ENCODE results near the gene PSAP.

The PSAP gene

DNA sequence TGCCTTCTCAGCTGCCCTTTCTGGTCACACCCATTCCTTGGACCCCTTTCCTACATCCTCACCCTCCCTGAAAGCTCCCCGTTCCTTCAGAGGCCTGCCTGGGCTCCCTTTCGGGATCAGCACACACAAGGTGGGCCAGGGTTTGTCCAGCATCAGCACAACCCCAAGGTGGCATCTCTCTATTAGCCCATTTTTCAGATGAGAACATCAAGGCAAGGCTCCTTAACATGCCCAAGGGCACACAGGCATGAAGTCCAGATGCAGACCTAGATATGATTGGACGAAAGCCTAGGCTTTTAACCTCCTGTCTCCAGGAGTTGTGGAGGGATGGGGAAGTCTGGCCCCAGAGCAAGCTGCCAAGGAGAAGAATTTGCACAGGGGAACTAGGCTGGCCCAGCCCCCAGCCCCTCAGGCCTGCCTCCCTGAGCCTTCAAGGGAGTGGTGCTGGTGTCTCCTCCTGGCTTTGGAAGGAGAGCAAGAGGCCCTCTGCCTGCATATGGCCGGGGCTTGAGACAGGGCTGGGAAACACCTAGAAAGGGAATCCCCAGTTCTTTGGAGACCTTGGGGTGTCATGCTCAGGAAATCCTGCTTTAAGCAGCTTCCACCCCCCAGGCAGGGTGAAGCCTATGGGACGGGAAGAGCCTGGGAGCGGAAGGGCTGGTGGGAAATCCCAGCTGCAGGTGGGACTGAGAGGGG is 68.7 kb downstream of the PSAP start:
- no peak for DNase-seq

DNA sequence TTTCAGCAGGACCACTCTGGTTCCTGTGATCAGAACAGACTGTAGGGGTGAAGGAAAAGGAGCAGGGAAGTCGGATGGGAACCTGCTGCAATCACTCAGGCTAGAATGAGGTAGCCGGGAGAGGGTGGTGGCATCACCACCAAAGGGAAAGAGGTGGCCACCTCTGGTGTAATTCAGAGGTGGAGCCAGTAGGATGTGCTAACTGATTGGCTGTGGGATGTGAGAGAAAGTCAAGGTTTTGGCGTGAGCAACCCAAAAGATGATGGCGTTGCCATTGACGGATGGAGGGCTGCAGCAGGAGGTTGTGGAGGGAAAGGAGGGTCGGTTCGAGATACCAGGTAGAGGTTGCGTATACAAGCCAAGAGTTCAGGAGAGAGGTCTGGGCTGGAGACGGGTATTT is 70.3 kb downstream of the PSAP start:
- DNase-seq, result no peak

DNA sequence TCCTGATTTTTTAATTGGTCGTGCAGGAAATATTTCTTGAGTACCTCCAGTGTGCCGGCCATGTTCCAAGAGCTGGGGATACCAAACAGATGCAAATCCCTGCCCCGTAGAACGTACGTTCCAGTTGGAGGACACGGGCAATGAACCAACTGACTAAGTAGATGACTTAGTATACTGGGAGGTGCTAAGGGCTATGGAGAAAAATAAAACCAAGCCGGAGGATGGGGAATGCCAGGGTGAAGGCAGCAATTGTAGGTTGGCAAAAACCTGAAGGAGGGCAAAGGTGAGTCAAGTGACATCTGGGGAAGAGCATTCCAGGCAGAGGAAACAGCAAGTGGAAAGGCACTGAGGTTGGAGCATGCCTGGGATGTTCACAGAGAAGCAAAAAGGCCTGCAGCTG is 70.9 kb downstream of the PSAP start:
- DNase-seq, result no peak

GRCh38 chr10:71779641-71780040 is 71.4 kb downstream of the PSAP start:
- DNase-seq, result no peak

GRCh38 chr10:71778071-71778825 is 72.8 kb downstream of the PSAP start:
- DNase-seq, result no peak

DNA sequence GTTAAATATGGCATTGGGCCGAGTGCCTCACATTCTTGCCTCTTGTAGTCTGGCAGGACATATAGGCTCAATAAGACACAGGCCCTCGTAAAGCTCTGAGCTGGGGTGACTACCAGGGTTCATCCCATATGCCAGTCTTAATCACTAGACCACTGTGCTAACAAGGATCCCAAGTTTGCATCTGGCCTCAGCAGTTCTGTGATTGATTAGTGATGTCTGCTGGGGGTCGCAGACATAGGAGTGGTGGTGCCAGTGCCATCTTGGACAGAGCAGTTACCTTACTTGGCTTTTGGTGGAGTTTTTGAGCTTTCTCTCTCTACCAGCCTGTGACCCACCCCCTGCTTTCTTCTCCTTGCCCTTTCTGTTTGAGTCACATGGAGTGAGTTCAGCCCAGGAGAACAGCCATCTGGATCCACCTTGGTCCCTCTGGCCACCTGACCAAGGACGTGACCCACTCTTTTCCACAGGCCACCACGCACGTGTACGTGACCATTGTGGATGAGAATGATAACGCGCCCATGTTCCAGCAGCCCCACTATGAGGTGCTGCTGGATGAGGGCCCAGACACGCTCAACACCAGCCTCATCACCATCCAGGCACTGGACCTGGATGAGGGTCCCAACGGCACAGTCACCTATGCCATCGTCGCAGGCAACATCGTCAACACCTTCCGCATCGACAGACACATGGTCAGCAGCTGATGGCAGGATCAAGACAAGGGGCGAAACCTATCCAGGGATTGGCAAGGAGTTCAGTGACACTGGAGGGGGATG is 73.7 kb downstream of the PSAP start:
- DNase-seq, result no peak

- no peak for DNase-seq
These were observed 74.5 kb downstream of the PSAP start for GRCh38 chr10:71776481-71776925.

- DNase-seq, result no peak
These were observed 75.9 kb downstream of the PSAP start for GRCh38 chr10:71774916-71775702.

- DNase-seq, result peak; percentile 88
These were observed 77.7 kb downstream of the PSAP start, which contains the start of gene VSIR for GRCh38 chr10:71773221-71773971. VSIR (minus strand) TSS chr10:71773520; CDS start chr10:71773439, 81 bp downstream.

GRCh38 chr10:71772832-71773220 is 78.2 kb downstream of the PSAP start:
- DNase-seq, result no peak

- DNase-seq, result no peak
These were observed 79.0 kb downstream of the PSAP start for GRCh38 chr10:71771821-71772617.

GRCh38 chr10:71771204-71771603 is 79.8 kb downstream of the PSAP start:
- no peak for DNase-seq

DNA sequence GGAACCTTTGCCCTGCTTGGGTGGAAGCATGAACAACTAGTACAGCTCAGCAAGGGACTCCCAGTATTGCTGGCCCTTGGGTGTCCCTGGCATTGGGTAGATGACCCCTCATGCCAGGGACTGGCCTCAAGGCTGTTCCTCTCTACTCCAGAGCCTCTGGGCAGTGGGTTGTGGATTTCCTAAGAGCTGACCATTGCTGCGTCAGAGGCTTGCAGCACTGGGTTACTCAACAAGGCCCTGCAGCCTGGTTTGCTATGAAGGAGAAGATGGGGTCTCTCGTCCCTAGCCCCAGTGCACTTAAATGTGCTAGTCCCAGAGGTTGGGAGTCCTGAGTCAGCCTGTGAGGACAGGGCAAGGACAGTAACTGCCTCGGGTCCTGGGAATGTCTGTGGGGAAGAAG is 80.3 kb downstream of the PSAP start:
- DNase-seq, result no peak

DNA sequence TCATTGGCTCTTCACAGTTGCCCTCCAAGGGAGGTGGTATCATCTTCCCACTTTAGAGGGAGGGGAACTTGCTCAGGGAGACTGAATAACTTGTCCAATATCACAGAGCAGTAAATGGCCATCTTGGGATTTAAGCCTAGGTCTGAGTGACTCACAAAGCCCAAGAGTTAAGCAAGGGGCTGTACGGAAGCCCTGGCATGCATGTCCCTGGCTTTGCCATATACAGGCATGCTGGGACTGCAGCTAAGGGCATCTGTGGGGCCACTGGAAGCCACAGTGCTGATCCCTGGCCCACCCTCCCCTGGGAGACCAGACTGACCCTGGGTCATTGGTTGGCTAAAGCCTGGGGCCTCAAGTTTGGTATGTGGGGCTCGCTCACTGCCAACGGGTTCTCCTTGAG is 80.8 kb downstream of the PSAP start:
- DNase-seq, result no peak

DNA sequence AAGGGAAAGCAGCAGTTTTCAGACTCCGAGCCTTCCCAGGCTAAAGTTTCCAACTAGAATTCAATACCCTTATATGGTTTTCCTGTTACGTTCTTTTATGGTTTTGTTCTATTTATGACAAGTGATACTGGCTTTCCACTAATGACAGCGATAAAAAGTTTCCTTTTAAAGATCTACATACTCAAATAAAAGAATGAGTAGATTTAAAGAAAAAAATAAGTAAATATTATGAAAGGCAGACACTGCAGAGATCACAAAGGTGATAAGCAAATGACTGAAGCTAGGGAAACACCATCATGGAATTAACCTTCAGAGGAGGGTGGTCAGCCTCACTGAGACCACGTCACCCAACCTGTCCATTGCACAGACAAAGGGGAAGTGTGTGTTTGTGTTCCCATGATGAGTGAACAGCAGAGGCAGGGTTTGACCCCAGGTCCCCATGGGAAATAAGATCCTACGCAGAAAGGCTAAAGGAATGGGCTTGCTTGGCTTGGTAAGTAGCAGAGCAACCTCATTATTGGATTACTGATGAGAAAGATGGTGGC is 81.7 kb downstream of the PSAP start:
- no peak for DNase-seq

- DNase-seq, result no peak
These were observed 83.5 kb downstream of the PSAP start for GRCh38 chr10:71767420-71768035.

DNA sequence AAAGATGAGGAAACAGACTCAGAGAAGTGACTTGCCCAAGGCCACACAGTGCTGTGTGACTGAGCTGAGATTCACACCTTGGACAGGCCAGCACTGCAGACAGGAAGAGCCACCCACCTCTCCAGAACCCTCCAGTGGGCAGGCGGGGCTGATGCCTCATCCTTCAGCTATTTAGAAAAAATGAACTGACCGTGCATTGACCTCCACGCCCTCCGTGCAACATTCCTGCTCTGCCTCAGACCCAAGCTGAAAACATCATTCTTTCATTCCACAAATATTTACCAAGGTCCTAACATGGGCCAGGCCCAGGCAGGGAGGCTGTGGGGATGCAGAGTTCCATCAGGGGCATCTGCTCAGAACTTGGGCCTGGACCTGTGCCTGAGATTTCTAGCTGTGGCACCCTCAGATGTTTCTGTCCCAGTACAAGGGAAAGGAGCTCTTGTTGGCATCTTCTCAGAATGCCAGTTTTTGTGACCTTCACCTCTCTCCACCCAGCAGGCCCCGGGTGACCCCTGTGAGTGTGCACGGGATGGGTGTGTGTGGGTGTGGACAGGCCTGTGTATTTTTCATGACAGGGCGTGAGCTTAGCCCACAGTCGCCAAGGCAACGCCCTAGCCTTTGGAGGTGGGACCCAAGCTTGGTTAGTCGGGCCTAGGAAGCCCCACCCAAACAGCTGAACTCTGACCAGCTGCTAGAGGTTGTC is 84.2 kb downstream of the PSAP start:
- peak; percentile 81 for DNase-seq

All from 8988T (cell line).